Posterior cingulate gyrus (tissue), 11 donors: ENCODE measurements around the gene ABCB11.
"Not testable (repeated sequence)": the region's sequence is repeated elsewhere in the genome, so short reads cannot be mapped to it uniquely, and the experiment has no call there.

Experiments
- DNase-seq, 10 donors: peaks; one replicate each; pipeline versions ENCODE4 v3.0.0 to v3.0.0-alpha.2; 2020 to 2021; ENCODE audit warnings: mixed read lengths in 3 of 10
- intact Hi-C: fragments of 100-400 bp; cut with DNase I; formaldehyde crosslinking; loops from one replicate; pipeline ENCODE4 v1.15.1; 2023

Gene ABCB11

DNA sequence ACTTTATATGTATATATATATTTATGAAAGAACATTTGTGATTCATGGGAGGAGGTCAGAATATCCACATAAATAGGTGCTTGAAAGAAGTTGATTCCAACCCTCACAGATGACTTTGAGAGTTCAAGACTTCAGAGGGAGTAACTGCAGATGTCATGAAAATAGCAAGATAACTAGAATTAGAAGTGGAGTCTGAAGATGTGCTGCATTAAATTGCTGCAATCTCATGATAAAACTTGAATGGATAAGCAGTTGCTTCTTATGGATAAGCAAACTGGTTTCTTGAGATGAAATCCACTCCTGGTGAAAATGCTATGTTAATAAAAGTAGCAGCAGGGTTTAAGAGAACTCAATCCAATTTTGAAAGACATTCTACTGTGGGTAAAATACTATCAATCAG, 89.8 kb downstream of the ABCB11 start:
- DNase-seq = no peak
- intact Hi-C loops = no loop called here

GRCh38 chr2:168939918-168940317, 91.2 kb downstream of the ABCB11 start:
- intact Hi-C loops = no loop called here
- no peak for DNase-seq

DNA sequence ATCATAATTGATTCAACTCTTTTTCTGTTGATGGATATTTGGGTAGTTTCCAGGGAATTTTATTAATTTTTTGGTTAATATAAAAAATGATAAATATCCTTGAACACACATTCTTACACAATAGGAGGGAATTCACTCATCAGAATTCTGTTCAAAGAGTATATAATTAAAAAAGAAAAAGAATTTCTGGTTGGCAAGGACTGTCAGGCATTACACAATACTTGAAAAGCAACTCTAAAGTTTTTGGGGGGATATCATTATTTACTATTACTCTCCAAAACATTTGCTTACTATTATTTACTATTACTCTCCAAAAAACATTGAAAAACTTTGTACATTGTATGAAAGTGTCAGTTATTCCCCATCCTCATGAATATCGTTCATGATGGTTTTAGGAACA, 92.1 kb downstream of the ABCB11 start:
- DNase-seq = no peak
- intact Hi-C loops = no loop called here

- no peak for DNase-seq
- intact Hi-C loops = no loop called here
Measured at GRCh38 chr2:168935810-168936581, 95.1 kb downstream of the ABCB11 start.

GRCh38 chr2:168934826-168935225, 96.3 kb downstream of the ABCB11 start:
- intact Hi-C loops = no loop called here
- DNase-seq = no peak

DNA sequence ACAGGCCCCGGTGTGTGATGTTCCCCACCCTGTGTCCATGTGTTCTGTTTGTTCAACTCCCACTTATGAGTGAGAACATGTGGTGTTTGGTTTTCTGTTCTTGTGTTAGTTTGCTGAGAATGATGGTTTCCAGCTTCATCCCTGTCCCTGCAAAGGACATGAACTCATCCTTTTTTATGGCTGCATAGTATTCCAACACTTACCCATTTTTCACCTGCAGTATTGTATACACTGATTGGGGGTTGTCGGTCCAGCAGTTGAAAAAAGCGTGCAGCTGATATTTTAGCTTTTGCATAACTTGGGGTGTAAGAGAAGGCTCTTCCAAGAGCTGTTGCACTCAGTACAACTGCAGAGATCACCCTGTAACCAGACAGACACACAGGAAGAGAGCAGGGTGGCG, 99.0 kb downstream of the ABCB11 start:
- DNase-seq, intact Hi-C loops: not testable (repeated sequence)

DNA sequence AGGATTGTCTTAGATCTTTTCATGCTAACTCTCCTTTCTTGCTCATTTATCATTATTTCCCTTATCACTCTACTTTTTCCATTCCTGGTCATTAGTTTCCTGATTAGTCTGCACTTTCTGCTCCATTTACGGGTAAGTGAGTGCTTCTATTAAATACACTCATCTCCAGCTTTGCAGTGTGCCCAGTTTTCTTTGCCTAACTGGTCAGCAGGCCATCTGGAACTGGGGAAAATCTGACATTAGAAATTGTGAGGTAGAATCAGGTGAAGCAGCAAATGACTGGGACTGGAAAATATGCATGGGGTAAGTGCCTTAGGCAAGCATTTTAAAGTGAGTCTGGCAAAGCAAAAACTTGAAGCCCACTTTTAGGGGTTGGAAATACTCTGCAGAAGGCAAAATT, 100.9 kb downstream of the ABCB11 start:
- DNase-seq = no peak
- intact Hi-C loops = no loop called here

DNA sequence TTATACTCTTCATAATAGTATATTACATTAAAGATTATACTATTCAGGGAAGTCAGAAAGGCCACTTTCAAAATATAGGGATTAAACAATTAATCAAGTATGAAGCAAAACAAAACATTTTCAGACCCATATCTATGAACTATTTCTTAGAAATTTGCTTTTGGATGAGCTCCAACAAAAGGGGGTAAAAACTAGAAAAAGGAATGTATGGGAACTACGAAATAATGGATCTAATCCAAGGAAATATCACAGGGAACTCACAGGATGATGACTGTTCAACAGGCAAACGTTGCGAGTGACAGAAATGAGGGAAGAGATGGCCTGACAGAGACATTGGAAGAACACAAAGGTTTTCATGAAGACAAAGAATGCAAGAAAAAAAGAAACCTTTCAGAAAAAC, 102.1 kb downstream of the ABCB11 start:
- DNase-seq = no peak
- intact Hi-C loops = loop anchor here (10.0 kb wide), 1 partner anchor 584 kb away; no protein-coding TSS in a partner anchor

DNA sequence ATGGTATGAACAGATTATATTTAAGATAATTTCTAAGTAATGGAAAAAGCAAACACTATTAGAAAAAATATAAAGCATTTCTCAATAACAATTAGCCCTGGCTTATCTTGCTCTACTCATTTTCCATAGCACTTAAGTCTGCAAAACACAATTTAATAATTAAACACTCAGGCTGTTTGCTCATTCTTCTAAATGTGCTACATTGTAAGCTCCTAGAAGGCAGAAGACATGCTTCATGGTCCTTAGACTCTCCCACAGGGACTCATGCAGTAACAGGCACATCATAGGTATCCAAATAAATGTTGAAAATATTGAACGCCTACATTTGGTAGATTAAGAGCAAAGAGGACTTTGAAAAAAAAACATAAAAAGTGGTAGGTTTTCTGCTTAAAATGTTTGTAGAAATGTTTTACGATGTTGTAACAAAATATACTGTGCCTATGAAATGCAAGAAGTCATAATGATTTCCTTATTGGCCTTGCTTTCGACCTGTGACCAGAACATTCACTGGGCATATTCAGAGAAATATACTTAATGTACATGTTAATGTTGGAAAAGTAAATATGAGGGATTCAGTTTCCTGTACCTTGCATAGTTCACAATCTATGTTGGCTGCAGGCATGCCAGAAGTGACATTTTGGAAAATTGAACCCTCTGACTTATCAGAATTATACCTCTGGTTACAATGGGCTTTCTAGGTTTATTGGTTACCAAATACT, 102.9 kb downstream of the ABCB11 start:
- DNase-seq = no peak
- intact Hi-C loops = loop anchor here (10.0 kb wide), 1 partner anchor 583 kb away; no protein-coding TSS in a partner anchor

DNA sequence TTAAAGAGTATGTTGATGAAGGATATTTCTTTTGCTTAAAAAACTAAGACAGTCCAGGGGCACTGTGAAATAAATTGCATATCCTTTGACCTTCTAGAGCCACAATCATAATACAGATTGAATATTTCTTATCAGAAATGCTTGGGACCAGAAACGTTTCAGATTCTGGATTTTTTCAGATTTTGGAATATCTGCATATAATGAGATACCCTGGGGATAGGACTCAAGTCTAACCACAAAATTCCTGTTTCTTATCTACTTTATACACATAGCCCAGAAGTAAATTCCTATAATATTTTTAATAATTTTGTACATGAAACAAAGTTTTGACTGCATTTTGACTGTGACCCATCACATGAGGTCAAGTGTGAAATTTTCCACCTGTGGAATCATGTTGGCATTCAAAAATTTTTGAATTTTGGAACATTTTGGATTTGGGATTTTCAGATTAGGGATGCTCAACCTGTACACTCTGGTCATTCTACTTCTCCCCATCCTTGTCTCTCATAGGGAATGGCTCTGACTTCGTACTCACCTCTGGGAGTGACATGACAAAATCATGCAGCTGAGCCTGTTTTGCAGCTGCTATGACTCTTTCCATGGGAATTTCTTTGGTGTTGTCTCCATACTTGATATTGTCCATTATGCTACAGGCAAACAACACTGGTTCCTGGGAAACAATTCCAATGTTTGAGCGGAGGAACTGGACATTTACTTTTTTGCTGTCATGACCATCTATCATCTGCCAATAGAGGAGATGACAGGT, 104.3 kb downstream of the ABCB11 start:
- DNase-seq = no peak
- intact Hi-C loops = loop anchor here (10.0 kb wide), 1 partner anchor 582 kb away; no protein-coding TSS in a partner anchor

- no peak for DNase-seq
- intact Hi-C loops = loop anchor here (10.0 kb wide), 1 partner anchor 576 kb away; no protein-coding TSS in a partner anchor
Measured at GRCh38 chr2:168920504-168921157, 110.5 kb downstream of the ABCB11 start.

DNA sequence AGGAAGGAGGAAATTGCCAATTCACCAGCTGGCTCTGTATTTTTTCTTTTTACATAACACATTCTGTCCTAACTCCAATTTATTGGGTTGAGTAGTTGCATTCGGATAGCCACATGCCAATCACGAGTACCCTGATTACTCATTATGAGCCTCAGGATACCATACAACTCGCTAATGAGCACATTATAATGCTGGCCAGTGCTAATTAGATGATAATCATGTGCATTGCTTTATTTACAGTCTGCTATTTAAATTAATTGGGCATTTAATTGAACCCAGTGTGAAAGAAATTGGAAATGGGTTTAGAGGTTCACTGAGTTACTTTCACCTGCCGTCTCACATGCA, 114.8 kb downstream of the ABCB11 start:
- intact Hi-C loops = no loop called here
- DNase-seq = no peak

DNA sequence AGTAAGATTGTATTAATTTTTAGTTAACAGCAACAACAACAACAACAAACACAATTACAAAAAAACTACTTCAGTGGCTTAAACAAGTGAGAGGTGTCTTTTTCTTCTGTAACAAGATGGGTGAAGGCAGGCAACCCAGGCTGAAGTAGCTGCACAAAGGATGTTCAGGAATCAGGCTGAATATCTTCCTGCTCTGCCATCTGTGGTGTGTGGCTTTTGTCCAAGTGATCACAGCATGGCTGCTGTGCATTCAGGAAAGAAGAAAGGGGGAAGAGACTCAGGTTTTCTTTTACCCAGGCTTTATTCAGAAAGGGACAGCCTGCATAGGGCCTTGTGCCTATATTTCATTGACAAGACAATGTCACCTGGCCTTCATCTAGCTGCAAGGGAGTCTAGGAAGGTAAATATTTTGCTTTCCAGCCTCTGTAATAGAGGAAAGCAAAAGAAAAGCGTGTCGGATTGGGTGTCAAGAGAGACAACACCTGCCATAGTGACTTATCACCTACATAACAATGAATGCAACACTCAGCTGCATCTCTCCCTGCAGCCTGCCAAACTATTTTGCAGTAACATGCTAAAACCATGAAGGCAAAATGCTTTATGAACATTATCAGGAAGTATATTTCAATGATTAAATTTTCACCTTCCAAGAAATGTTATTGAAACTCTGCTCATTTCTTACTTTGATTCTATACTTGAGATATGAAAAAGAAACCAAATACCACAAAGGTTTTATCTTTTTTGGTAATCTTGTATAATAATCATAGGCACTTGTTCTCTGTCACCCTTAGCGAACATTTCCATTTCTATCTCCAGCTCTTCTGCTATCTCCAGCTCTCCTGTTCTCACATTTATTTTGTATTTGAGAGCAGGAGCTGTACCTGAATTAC, 115.4 kb downstream of the ABCB11 start:
- intact Hi-C loops = no loop called here
- peak in 6 of 10 donors; percentile 10 to 85 (median 40) for DNase-seq

- intact Hi-C loops = no loop called here
- no peak for DNase-seq
Measured at GRCh38 chr2:168913495-168913894, 117.6 kb downstream of the ABCB11 start.

- intact Hi-C loops = no loop called here
- peak; percentile 29 to 94 (median 64) for DNase-seq
Measured at GRCh38 chr2:168912901-168913369, 118.2 kb downstream of the ABCB11 start.

DNA sequence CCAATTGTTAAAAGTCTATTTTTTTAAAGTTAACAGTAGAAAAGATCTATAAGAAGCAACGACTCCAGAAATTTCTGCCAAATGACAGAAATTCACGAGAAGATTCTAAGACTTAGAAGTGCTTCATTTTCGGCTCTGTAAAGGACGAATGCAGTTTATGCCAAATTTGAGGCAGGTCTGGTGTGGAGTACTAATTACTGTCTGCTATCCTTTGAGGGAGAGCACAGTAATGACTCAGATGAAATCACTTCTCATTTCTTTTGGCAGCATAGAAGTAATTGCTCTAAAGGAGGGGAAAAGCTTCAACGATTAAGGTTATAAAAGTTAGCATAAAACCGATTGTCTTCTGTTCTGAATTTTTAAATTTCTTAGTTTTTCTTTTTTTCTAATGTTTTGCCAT, 118.7 kb downstream of the ABCB11 start:
- DNase-seq = no peak
- intact Hi-C loops = no loop called here

GRCh38 chr2:168910330-168910729, 120.8 kb downstream of the ABCB11 start:
- intact Hi-C loops = no loop called here

GRCh38 chr2:168907940-168908662, 123.0 kb downstream of the ABCB11 start:
- DNase-seq = no peak
- intact Hi-C loops = no loop called here

More at GRCh38 chr2:168910330-168910729, 120.8 kb downstream of the ABCB11 start:
- no peak for DNase-seq

DNA sequence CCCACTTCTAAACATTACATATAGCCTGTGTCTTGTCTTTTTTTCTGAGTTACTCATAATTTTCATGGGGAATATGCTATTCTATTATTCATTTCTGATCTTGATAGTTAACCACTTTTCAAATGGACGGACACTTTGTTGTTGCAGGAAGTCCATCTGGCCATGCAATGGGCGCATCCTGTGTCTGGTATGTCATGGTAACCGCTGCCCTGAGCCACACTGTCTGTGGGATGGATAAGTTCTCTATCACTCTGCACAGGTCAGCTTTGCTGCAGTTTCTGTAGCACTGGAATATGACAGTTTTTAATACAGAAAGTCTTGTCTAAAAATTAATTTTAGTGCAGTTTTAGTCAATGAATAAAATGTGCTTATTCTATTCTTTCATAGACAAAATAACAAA, 126.8 kb downstream of the ABCB11 start:
- no peak for DNase-seq
- intact Hi-C loops = no loop called here
